SK-N-SH treated with all-trans-retinoic acid at 6 μM for 48 hours (cell line): ENCODE results near the gene FHOD3.

ENCODE experiments used
- ATAC-seq: fragments of 200-7000 bp; cut with Tn5 transposase; 3 replicates; pipeline ENCODE4 v1.9.1; 2020; ENCODE audit warnings: mild to moderate bottlenecking, moderate library complexity
- ARNTL ChIP-seq: fragments of 450-650 bp; formaldehyde crosslinking; IDR thresholded peaks from 2 replicates; pipeline ENCODE4 v1.5.0; 2020; ENCODE audit warnings: low read depth, mild to moderate bottlenecking, moderate library complexity, borderline replicate concordance
- BACH2 ChIP-seq: fragments of 250-450 bp; sonication (Bioruptor Pico); IDR thresholded peaks from 2 replicates; pipeline ENCODE4 v1.9.0; 2021; ENCODE audit warnings: mild to moderate bottlenecking, borderline replicate concordance
- CREB5 ChIP-seq: fragments of 250-450 bp; sonication (Bioruptor Pico); IDR thresholded peaks from 2 replicates; pipeline ENCODE4 v1.5.1; 2020; ENCODE audit warnings: low read depth, mild to moderate bottlenecking, moderate library complexity
- CSDC2 ChIP-seq: fragments of 250-450 bp; sonication (Bioruptor Pico); IDR thresholded peaks from 2 replicates; pipeline ENCODE4 v1.5.0; 2020; ENCODE audit warnings: mild to moderate bottlenecking, moderate library complexity
- ESRRG ChIP-seq: fragments of 250-450 bp; sonication (Bioruptor Pico); IDR thresholded peaks from 2 replicates; pipeline ENCODE4 v1.6.1; 2021; ENCODE audit warnings: mild to moderate bottlenecking
- GLIS3 ChIP-seq: fragments of 250-450 bp; sonication (Bioruptor Pico); IDR thresholded peaks from 2 replicates; pipeline ENCODE4 v1.5.0; 2020; ENCODE audit warnings: mild to moderate bottlenecking, moderate library complexity
- ISL1 ChIP-seq: fragments of 250-450 bp; sonication (Bioruptor Pico); IDR thresholded peaks from 2 replicates; pipeline ENCODE4 v2.1.2; 2022; ENCODE audit warnings: mild to moderate bottlenecking, moderate library complexity
- OSR1 ChIP-seq: fragments of 250-450 bp; sonication (Bioruptor Pico); IDR thresholded peaks from 2 replicates; pipeline ENCODE4 v1.8.0; 2022; ENCODE audit warnings: moderate library complexity, mild to moderate bottlenecking, inconsistent platforms
- PPARA ChIP-seq: fragments of 250-450 bp; sonication (Bioruptor Pico); IDR thresholded peaks from 2 replicates; pipeline ENCODE4 v1.5.0; 2020; ENCODE audit warnings: mild to moderate bottlenecking, borderline replicate concordance
- RARB ChIP-seq: fragments of 250-450 bp; sonication (Bioruptor Pico); IDR thresholded peaks from 2 replicates; pipeline ENCODE4 v1.8.0; 2021; ENCODE audit warnings: mild to moderate bottlenecking, moderate library complexity
- SNAI2 ChIP-seq: fragments of 250-450 bp; sonication (Bioruptor Pico); IDR thresholded peaks from 2 replicates; pipeline ENCODE4 v1.5.0; 2020; ENCODE audit warnings: mild to moderate bottlenecking, moderate library complexity
- TCF4 ChIP-seq: fragments of 250-450 bp; sonication (Bioruptor Pico); IDR thresholded peaks from 2 replicates; pipeline ENCODE4 v1.8.0; 2021; ENCODE audit warnings: mild to moderate bottlenecking, moderate library complexity, borderline replicate concordance
- TOX ChIP-seq: fragments of 250-450 bp; sonication (Bioruptor Pico); IDR thresholded peaks from 2 replicates; pipeline ENCODE4 v1.8.0; 2021; ENCODE audit warnings: mild to moderate bottlenecking, moderate library complexity, borderline replicate concordance
- ZC3H10 ChIP-seq: fragments of 250-450 bp; sonication (Bioruptor Pico); IDR thresholded peaks from 2 replicates; pipeline ENCODE4 v1.5.1; 2021; ENCODE audit warnings: mild to moderate bottlenecking, moderate library complexity
- ZFP3 ChIP-seq: fragments of 250-450 bp; sonication (Bioruptor Pico); IDR thresholded peaks from 2 replicates; pipeline ENCODE4 v1.5.0; 2020; ENCODE audit warnings: mild to moderate bottlenecking, moderate library complexity
- ZFP30 ChIP-seq: fragments of 450-650 bp; formaldehyde crosslinking; IDR thresholded peaks from 2 replicates; pipeline ENCODE4 v1.5.0; 2022; ENCODE audit warnings: mild to moderate bottlenecking, moderate library complexity
- ZNF565 ChIP-seq: fragments of 450-650 bp; formaldehyde crosslinking; conservative IDR thresholded peaks from 2 replicates; pipeline ENCODE4 v1.5.0; 2020; ENCODE audit warnings: low read depth, mild to moderate bottlenecking, moderate library complexity
- ZNF70 ChIP-seq: fragments of 450-650 bp; formaldehyde crosslinking; IDR thresholded peaks from 2 replicates; pipeline ENCODE4 v1.5.0; 2020; ENCODE audit warnings: mild to moderate bottlenecking, moderate library complexity
- TF ChIP-seq, protein P1 (sequence below): fragments of 250-450 bp; sonication (Bioruptor Pico); IDR thresholded peaks from 2 replicates; pipeline ENCODE4 v1.8.0; 2021; ENCODE audit warnings: low read depth, mild to moderate bottlenecking, moderate library complexity, borderline replicate concordance
- TF ChIP-seq, protein P2 (sequence below): fragments of 250-450 bp; sonication (Bioruptor Pico); IDR thresholded peaks from 2 replicates; pipeline ENCODE4 v1.5.0; 2020; ENCODE audit warnings: mild to moderate bottlenecking, moderate library complexity

Gene FHOD3

GRCh38 chr18:36655930-36656329, 358.4 kb downstream of the FHOD3 start (continued):
- TF ChIP-seq OSR1 (CRISPR knock-in tag): no peak
- TF ChIP-seq ZNF70 (CRISPR knock-in tag): no peak

DNA sequence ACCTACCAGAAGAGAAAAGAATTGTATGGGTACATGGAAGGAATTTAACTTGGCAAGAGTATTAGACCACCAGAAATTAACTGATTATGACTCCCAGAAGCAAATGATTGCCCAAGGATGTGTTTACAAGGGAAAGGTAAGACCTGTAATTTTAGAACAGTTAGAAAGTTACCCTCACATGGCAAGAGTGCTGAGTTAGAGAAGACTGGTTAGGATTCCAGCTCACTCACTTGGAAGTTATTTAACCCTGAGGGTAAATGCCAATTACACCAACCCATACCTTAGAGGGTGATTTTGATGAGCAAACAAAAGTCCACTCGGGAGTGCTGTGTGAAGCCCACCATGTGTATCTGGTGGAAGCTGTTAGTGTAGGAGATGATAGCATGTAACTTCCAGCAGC, 361.1 kb downstream of the FHOD3 start:
- ATAC-seq: no peak
- no peak for TF ChIP-seq ISL1 (CRISPR knock-in tag)
- TF ChIP-seq BACH2 (CRISPR knock-in tag): no peak
- no peak for TF ChIP-seq ZFP3
- TF ChIP-seq ZC3H10 (CRISPR knock-in tag): no peak
- TF ChIP-seq, protein P1, sequence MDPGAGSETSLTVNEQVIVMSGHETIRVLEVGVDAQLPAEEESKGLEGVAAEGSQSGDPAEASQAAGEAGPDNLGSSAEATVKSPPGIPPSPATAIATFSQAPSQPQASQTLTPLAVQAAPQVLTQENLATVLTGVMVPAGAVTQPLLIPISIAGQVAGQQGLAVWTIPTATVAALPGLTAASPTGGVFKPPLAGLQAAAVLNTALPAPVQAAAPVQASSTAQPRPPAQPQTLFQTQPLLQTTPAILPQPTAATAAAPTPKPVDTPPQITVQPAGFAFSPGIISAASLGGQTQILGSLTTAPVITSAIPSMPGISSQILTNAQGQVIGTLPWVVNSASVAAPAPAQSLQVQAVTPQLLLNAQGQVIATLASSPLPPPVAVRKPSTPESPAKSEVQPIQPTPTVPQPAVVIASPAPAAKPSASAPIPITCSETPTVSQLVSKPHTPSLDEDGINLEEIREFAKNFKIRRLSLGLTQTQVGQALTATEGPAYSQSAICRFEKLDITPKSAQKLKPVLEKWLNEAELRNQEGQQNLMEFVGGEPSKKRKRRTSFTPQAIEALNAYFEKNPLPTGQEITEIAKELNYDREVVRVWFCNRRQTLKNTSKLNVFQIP (CRISPR knock-in tag): no peak
- no peak for TF ChIP-seq OSR1 (CRISPR knock-in tag)
- TF ChIP-seq CREB5: no peak
- no peak for TF ChIP-seq ARNTL (CRISPR knock-in tag)
- TF ChIP-seq TOX (CRISPR knock-in tag): no peak
- TF ChIP-seq, protein P2, sequence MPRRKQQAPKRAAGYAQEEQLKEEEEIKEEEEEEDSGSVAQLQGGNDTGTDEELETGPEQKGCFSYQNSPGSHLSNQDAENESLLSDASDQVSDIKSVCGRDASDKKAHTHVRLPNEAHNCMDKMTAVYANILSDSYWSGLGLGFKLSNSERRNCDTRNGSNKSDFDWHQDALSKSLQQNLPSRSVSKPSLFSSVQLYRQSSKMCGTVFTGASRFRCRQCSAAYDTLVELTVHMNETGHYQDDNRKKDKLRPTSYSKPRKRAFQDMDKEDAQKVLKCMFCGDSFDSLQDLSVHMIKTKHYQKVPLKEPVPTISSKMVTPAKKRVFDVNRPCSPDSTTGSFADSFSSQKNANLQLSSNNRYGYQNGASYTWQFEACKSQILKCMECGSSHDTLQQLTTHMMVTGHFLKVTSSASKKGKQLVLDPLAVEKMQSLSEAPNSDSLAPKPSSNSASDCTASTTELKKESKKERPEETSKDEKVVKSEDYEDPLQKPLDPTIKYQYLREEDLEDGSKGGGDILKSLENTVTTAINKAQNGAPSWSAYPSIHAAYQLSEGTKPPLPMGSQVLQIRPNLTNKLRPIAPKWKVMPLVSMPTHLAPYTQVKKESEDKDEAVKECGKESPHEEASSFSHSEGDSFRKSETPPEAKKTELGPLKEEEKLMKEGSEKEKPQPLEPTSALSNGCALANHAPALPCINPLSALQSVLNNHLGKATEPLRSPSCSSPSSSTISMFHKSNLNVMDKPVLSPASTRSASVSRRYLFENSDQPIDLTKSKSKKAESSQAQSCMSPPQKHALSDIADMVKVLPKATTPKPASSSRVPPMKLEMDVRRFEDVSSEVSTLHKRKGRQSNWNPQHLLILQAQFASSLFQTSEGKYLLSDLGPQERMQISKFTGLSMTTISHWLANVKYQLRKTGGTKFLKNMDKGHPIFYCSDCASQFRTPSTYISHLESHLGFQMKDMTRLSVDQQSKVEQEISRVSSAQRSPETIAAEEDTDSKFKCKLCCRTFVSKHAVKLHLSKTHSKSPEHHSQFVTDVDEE (CRISPR knock-in tag): no peak
- no peak for TF ChIP-seq TCF4 (CRISPR knock-in tag)
- TF ChIP-seq RARB: no peak
- no peak for TF ChIP-seq ZFP30 (CRISPR knock-in tag)
- TF ChIP-seq ZNF565: no peak
- TF ChIP-seq ESRRG (CRISPR knock-in tag): no peak
- TF ChIP-seq ZNF70 (CRISPR knock-in tag): no peak
- TF ChIP-seq GLIS3 (CRISPR knock-in tag): no peak
- no peak for TF ChIP-seq PPARA
- TF ChIP-seq SNAI2 (CRISPR knock-in tag): no peak
- no peak for TF ChIP-seq CSDC2 (CRISPR knock-in tag)
- TF ChIP-seq, all 23 proteins: peak for 0

GRCh38 chr18:36660311-36660710, 362.8 kb downstream of the FHOD3 start:
- no peak for TF ChIP-seq ZFP3
- TF ChIP-seq ZNF565: no peak
- TF ChIP-seq ZNF70 (CRISPR knock-in tag): no peak
- TF ChIP-seq TOX (CRISPR knock-in tag): no peak
- ATAC-seq: no peak

- no peak for TF ChIP-seq TCF4 (CRISPR knock-in tag)
- TF ChIP-seq, protein P1 (CRISPR knock-in tag): no peak
- TF ChIP-seq, protein P2 (CRISPR knock-in tag): no peak
- TF ChIP-seq ZFP30 (CRISPR knock-in tag): no peak
- TF ChIP-seq OSR1 (CRISPR knock-in tag): no peak
- TF ChIP-seq PPARA: no peak
- no peak for TF ChIP-seq SNAI2 (CRISPR knock-in tag)
- no peak for TF ChIP-seq ZC3H10 (CRISPR knock-in tag)
- no peak for TF ChIP-seq RARB
- TF ChIP-seq ZNF70 (CRISPR knock-in tag): no peak
- TF ChIP-seq, all 23 proteins: peak for 0
- ATAC-seq: peak; percentile 66
Observed at GRCh38 chr18:36661999-36662398, 364.5 kb downstream of the FHOD3 start.
